OCI-LY3 (cell line): ENCODE measurements around the gene KIZ.

Experiments
- H2AFZ ChIP-seq: fragments of 200-600, 300-600 bp; shearing (Covaris generic); 2 replicates; pipeline ENCODE4 v1.6.0; 2014; ENCODE audit warnings: antibody characterized with exemption, low read depth, low read length
- H3K27ac ChIP-seq: fragments of 200-600, 300-600 bp; sonication (generic); 2 replicates; pipeline ENCODE4 v1.5.1; 2014; ENCODE audit warnings: mild to moderate bottlenecking, low read length, moderate library complexity, mixed read lengths
- H3K27me3 ChIP-seq: fragments of 200-600, 300-600 bp; sonication (generic); 2 replicates; pipeline ENCODE4 v1.6.1; 2014; ENCODE audit warnings: low read depth, low read length, mixed read lengths
- H3K36me3 ChIP-seq: fragments of 200-600, 300-600 bp; sonication (generic); replicated peaks from 2 replicates; pipeline ENCODE3; 2014; ENCODE audit warnings: low read depth, low read length, mixed read lengths
- H3K4me1 ChIP-seq: fragments of 300-600, 200-600 bp; sonication (generic); 2 replicates; pipeline ENCODE4 v1.6.1; 2014; ENCODE audit warnings: low read length, mixed read lengths
- H3K4me2 ChIP-seq: fragments of 200-600, 300-600 bp; sonication (generic); 2 replicates; pipeline ENCODE4 v1.6.1; 2014; ENCODE audit warnings: low read length, mixed read lengths
- H3K4me3 ChIP-seq: fragments of 300-600, 200-600 bp; sonication (generic); 2 replicates; pipeline ENCODE4 v1.5.1; 2014; ENCODE audit warnings: antibody characterized with exemption, mild to moderate bottlenecking, low read length, moderate library complexity
- H3K79me2 ChIP-seq: fragments of 300-600, 200-600 bp; shearing (Covaris generic); 2 replicates; pipeline ENCODE4 v1.6.1; 2014; ENCODE audit warnings: mild to moderate bottlenecking, low read length, mixed read lengths
- H3K9ac ChIP-seq: fragments of 300-600, 200-600 bp; shearing (Covaris generic); 2 replicates; pipeline ENCODE4 v1.6.0; 2014; ENCODE audit warnings: mild to moderate bottlenecking, low read length, moderate library complexity
- H3K9me3 ChIP-seq: fragments of 200-600, 300-600 bp; shearing (Covaris generic); 2 replicates; pipeline ENCODE4 v1.6.1; 2014; ENCODE audit warnings: low read length, mixed read lengths; ENCODE audit not compliant: insufficient read depth
- H4K20me1 ChIP-seq: fragments of 200-600, 300-600 bp; sonication (generic); 2 replicates; pipeline ENCODE4 v1.6.1; 2016; ENCODE audit warnings: low read length, mixed read lengths; ENCODE audit not compliant: insufficient read depth
- CTCF ChIP-seq: fragments of 200-600, 300-600 bp; sonication (generic); IDR thresholded peaks from 2 replicates; pipeline ENCODE4 v1.5.1; 2014; ENCODE audit warnings: antibody characterized with exemption, low read length, low read depth
- EZH2phosphoT487 ChIP-seq: fragments of 200-600 bp; shearing (Covaris generic); IDR thresholded peaks from 2 replicates; pipeline ENCODE4 v1.6.1; 2018; ENCODE audit warnings: antibody characterized with exemption, mixed run types, low read depth

Gene KIZ

GRCh38 chr20:21118782-21119181 is 7.1 kb upstream of the KIZ start:
- Histone ChIP-seq H4K20me1 (no peaks in the 10 kb centered on the region), H3K79me2 (no peaks in the 10 kb centered on the region), H3K9me3 (no peaks in the 10 kb centered on the region), H2AFZ (no peak overlapping the region), H3K9ac (no peak overlapping the region), H3K36me3 (no peaks in the 10 kb centered on the region), H3K27ac (no peak overlapping the region), H3K4me2 (no peak overlapping the region), H3K27me3 (peaks cover 10% of the 10 kb centered on the region), H3K4me3 (no peak overlapping the region), H3K4me1 (no peaks in the 10 kb centered on the region)
- no peak for TF ChIP-seq EZH2phosphoT487
- TF ChIP-seq CTCF: no peak

- H3K4me1 ChIP-seq: peaks cover 12% of the 10 kb centered on the region
- H3K27me3 ChIP-seq: no peaks in the 10 kb centered on the region
- H3K36me3 ChIP-seq: no peaks in the 10 kb centered on the region
- H3K9ac ChIP-seq: no peak overlapping the region
- H3K4me3 ChIP-seq: no peak overlapping the region
- TF ChIP-seq CTCF: no peak
- TF ChIP-seq EZH2phosphoT487: no peak
- H3K4me2 ChIP-seq: no peak overlapping the region
- H3K27ac ChIP-seq: no peak overlapping the region
- no peak overlapping the region for H2AFZ ChIP-seq
- no peaks in the 10 kb centered on the region for H3K79me2 ChIP-seq
- H4K20me1 ChIP-seq: no peaks in the 10 kb centered on the region
- no peaks in the 10 kb centered on the region for H3K9me3 ChIP-seq
Observed at GRCh38 chr20:21124190-21124589, 1.7 kb upstream of the KIZ start.

GRCh38 chr20:21125072-21125848 is 622 bp upstream of the KIZ start:
- H3K9ac ChIP-seq: peak overlapping the region; percentile 71
- H3K4me1 ChIP-seq: peaks cover 12% of the 10 kb centered on the region
- H3K4me3 ChIP-seq: peak overlapping the region; percentile 90
- TF ChIP-seq CTCF (no peak), EZH2phosphoT487 (no peak)
- no peak overlapping the region for H3K27ac ChIP-seq
- H3K36me3 ChIP-seq: no peaks in the 10 kb centered on the region
- H3K4me2 ChIP-seq: peak overlapping the region; percentile 98
- no peaks in the 10 kb centered on the region for H3K79me2 ChIP-seq
- no peaks in the 10 kb centered on the region for H3K27me3 ChIP-seq
- peak overlapping the region; percentile 99 for H2AFZ ChIP-seq
- no peaks in the 10 kb centered on the region for H3K9me3 ChIP-seq
- H4K20me1 ChIP-seq: no peaks in the 10 kb centered on the region

GRCh38 chr20:21126581-21126870 is 644 bp downstream of the KIZ start:
- no peaks in the 10 kb centered on the region for H3K27me3 ChIP-seq
- no peaks in the 10 kb centered on the region for H3K9me3 ChIP-seq
- H3K36me3 ChIP-seq: no peaks in the 10 kb centered on the region
- no peak overlapping the region for H3K27ac ChIP-seq
- no peaks in the 10 kb centered on the region for H3K79me2 ChIP-seq
- H3K4me2 ChIP-seq: peak overlapping the region; percentile 96
- peak overlapping the region; percentile 87 for H2AFZ ChIP-seq
- H3K4me1 ChIP-seq: peaks cover 12% of the 10 kb centered on the region
- peak overlapping the region; percentile 83 for H3K9ac ChIP-seq
- no peaks in the 10 kb centered on the region for H4K20me1 ChIP-seq
- peak overlapping the region; percentile 90 for H3K4me3 ChIP-seq
- TF ChIP-seq CTCF (no peak), EZH2phosphoT487 (no peak)
